GM12878 (cell line): ENCODE data around the gene SOBP. TPM values are rescaled to one million over a fixed set of nuclear protein-coding genes. Genes with fewer than 3 reads are reported as not detected.

Experiments used
- ATAC-seq: fragments of 200-7000 bp; cut with Tn5 transposase; 3 replicates; pipeline ENCODE4 v1.9.1; 2020; ENCODE audit warnings: mild to moderate bottlenecking, moderate library complexity
- BruUV-seq: library from RNA; stranded (reverse); fragments of 400-500 nt; replicated peaks from 2 replicates; lab custom pipeline; 2021; lab: Mats Ljungman, UMichigan
- CTCF ChIA-PET: fragments of 300-600 bp; sonication (Branson Sonifier 250); formaldehyde crosslinking; extraction: SDS; loops from one replicate; lab custom pipeline; 2021; ENCODE audit warnings: inconsistent platforms; lab: Yijun Ruan, JAX
- POLR2A ChIA-PET: fragments of 350-600 bp; formaldehyde crosslinking; extraction: SDS; loops from one replicate; lab custom pipeline; 2021; ENCODE audit warnings: inconsistent platforms; lab: Charles Lee
- RAD21 ChIA-PET: fragments of 300-600 bp; sonication (Branson Sonifier 250); formaldehyde crosslinking; loops from one replicate; lab custom pipeline; 2023; ENCODE audit warnings: antibody characterized with exemption; ENCODE audit not compliant: unreplicated experiment; lab: Charles Lee
- SMC1A ChIA-PET: fragments of 300-600 bp; sonication (Branson Sonifier 250); formaldehyde crosslinking; loops from one replicate; lab custom pipeline; 2023; ENCODE audit not compliant: unreplicated experiment, uncharacterized antibody; lab: Charles Lee
- DNase-seq: peaks from one replicate; pipeline ENCODE4 v3.0.0-alpha.2; 2011; ENCODE audit warnings: low read depth, low spot score
- FAIRE-seq: peaks from 3 replicates; lab custom pipeline; 2011; peaks lifted over from hg19 to GRCh38; lab: Jason Lieb, UNC
- H2AFZ ChIP-seq: 2 replicates; pipeline ENCODE4 v1.6.0; 2011; ENCODE audit warnings: low read depth, low read length, control low read depth; ENCODE audit not compliant: control insufficient read depth
- H3K27ac ChIP-seq: 2 replicates; pipeline ENCODE4 v1.5.1; 2011; ENCODE audit warnings: control low read depth; ENCODE audit not compliant: control insufficient read depth, insufficient read depth
- H3K27me3 ChIP-seq, 2 experiments: replicated peaks in 1 of 2; 2 replicates each; pipeline versions ENCODE4 v1.6.0 to v1.6.1; 2011; ENCODE audit warnings: low read length in 1 of 2; ENCODE audit not compliant: control insufficient read depth in 2 of 2, insufficient read depth in 2 of 2
- H3K36me3 ChIP-seq, 2 experiments: 2 replicates each; pipeline ENCODE4 v1.5.1; 2011; ENCODE audit warnings: low read length in 1 of 2; ENCODE audit not compliant: control insufficient read depth in 2 of 2, insufficient read depth in 2 of 2
- H3K4me1 ChIP-seq: 2 replicates; pipeline ENCODE4 v1.6.1; 2011; ENCODE audit warnings: mild to moderate bottlenecking, low read length, moderate library complexity, mixed read lengths; ENCODE audit not compliant: control insufficient read depth, insufficient read depth
- H3K4me2 ChIP-seq: 2 replicates; pipeline ENCODE4 v1.6.0; 2011; ENCODE audit warnings: control low read depth; ENCODE audit not compliant: control insufficient read depth, insufficient read depth
- H3K4me3 ChIP-seq: fragments of 200-600 bp; sonication (generic); 2 replicates; pipeline ENCODE4 v1.5.1; 2016
- H3K79me2 ChIP-seq: 2 replicates; pipeline ENCODE4 v1.6.0; 2011; ENCODE audit warnings: low read length; ENCODE audit not compliant: control insufficient read depth, insufficient read depth
- H3K9ac ChIP-seq: 2 replicates; pipeline ENCODE4 v1.8.0; 2011; ENCODE audit warnings: low read length, control low read depth, mixed read lengths; ENCODE audit not compliant: control insufficient read depth, insufficient read depth
- H3K9me3 ChIP-seq: replicated peaks from 3 replicates; pipeline ENCODE4 v1.5.1; 2011; ENCODE audit warnings: mild to moderate bottlenecking, low read length; ENCODE audit not compliant: control insufficient read depth, insufficient read depth
- H4K20me1 ChIP-seq: 2 replicates; pipeline ENCODE4 v1.6.0; 2011; ENCODE audit not compliant: control insufficient read depth, insufficient read depth
- IRF4 ChIP-seq: IDR thresholded peaks from 2 replicates; pipeline ENCODE4 v1.6.1; 2011; ENCODE audit warnings: low read depth, low read length
- KDM1A ChIP-seq: fragments of 200-600 bp; sonication (generic); IDR thresholded peaks from 2 replicates; pipeline ENCODE4 v1.6.1; 2016; ENCODE audit warnings: borderline replicate concordance
- LARP7 ChIP-seq: fragments of 450-650 bp; IDR thresholded peaks from 2 replicates; pipeline ENCODE4 v1.6.1; 2017; ENCODE audit warnings: mild to moderate bottlenecking
- NR2C1 ChIP-seq: fragments of 450-650 bp; IDR thresholded peaks from 2 replicates; pipeline ENCODE4 v1.6.1; 2017; ENCODE audit warnings: antibody characterized with exemption, mild to moderate bottlenecking, moderate library complexity
- NR2C2 ChIP-seq: IDR thresholded peaks from 2 replicates; pipeline ENCODE4 v1.6.1; 2011; ENCODE audit warnings: borderline replicate concordance, low read depth; ENCODE audit not compliant: control insufficient read depth, insufficient read length
- PAX5 ChIP-seq: IDR thresholded peaks from 2 replicates; pipeline ENCODE4 v1.6.1; 2011; ENCODE audit warnings: low read depth, low read length, borderline replicate concordance
- ZNF24 ChIP-seq: fragments of 450-650 bp; IDR thresholded peaks from 2 replicates; pipeline ENCODE4 v1.6.1; 2017; ENCODE audit warnings: antibody characterized with exemption, mild to moderate bottlenecking
- WGBS: methylation state at CpG from one replicate; pipeline ENCODE4 v1.1.6; 2016; ENCODE audit warnings: low lambda C conversion rate; ENCODE audit not compliant: insufficient replicate concordance, insufficient coverage; ENCODE audit errors: missing lambda C conversion rate; 5-methylcytosine and 5-hydroxymethylcytosine counted together
- in situ Hi-C: fragments of 300-500 bp; cut with MboI; formaldehyde crosslinking; loops from 9 replicates; pipeline ENCODE4 v1.14.3; 2018; ENCODE audit warnings: mixed read lengths
- intact Hi-C: fragments of 100-400 bp; cut with micrococcal nuclease; formaldehyde crosslinking; loops from one replicate; pipeline ENCODE4 v1.14.2; 2022; ENCODE audit not compliant: unreplicated experiment
- polyA plus RNA-seq, 11 experiments: library from polyadenylated mRNA; depleted of rRNA in 4 of 11; unstranded in 6 of 11; stranded (reverse) in 5 of 11; fragments of >200 nt; fragmentation: Nextera tagmentation in 4 of 11; fragmentation: Illumina TruSeq in 1 of 11; extraction: Ambion mirVana in 4 of 11; extraction: Trizol in 1 of 11; gene quantifications; 1 replicate in 1 of 11; 2 replicates in 10 of 11; pipeline versions ENCODE4 v1.2.1 to v1.2.3, GENCODE V29; 2011 to 2016; ENCODE audit warnings: inconsistent platforms in 2 of 11, missing spikeins in 2 of 11, low read depth in 1 of 11
- total RNA-seq, 4 experiments: library from RNA; depleted of rRNA in 3 of 4; stranded (reverse); fragments of >200 nt in 3 of 4; fragmentation: Illumina TruSeq in 1 of 4; extraction: Trizol in 1 of 4; gene quantifications; 2 replicates each; pipeline versions ENCODE4 v1.2.1 to v1.2.3, GENCODE V29; 2013 to 2021
- TF ChIP-seq, protein P1 (sequence below): IDR thresholded peaks from 2 replicates; pipeline ENCODE4 v1.6.1; 2011; ENCODE audit warnings: mild to moderate bottlenecking, low read depth, low read length, moderate library complexity; ENCODE audit not compliant: insufficient replicate concordance
- TF ChIP-seq, protein P2 (sequence below): fragments of 450-650 bp; IDR thresholded peaks from 2 replicates; pipeline ENCODE4 v1.6.1; 2016; ENCODE audit warnings: mild to moderate bottlenecking
- TF ChIP-seq, protein P3 (sequence below): fragments of 150-350 bp; IDR thresholded peaks from 2 replicates; pipeline ENCODE4 v1.6.1; 2014; ENCODE audit warnings: mild to moderate bottlenecking, low read depth, low read length

Gene SOBP
- total and polyA plus RNA-seq, 10 of the 15 experiments (the other 5 are each of a cell fraction or from before 2014, with no cell fraction given) = 0.49 to 1.9 (median 0.78) TPM

DNA sequence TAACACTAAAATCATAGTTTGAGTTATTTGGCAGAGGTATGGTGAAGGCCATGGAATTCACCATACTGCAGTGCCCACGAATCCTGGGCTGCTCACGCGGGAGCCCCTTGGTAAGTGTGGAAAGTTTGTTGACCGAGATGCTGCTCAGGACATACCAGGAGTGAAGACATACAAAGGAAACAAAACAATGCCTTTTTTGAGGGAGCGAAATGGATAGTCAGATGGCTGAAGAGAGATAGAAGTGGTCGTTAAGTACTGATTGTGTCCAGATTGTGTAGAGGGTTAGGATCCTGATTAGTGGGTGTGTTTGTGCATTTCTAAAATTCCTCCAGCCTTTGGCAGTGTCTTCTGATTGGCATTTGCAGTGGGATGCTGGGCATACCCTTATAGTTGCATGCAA is 83.0 kb downstream of the SOBP start:
- in situ Hi-C loops = no loop called here
- Histone ChIP-seq H3K36me3 (no peaks in the 10 kb centered on the region), H3K4me3 (no peak overlapping the region), H3K27me3 (no peaks in the 10 kb centered on the region; a peak in 4 of 4 replicates), H3K9ac (no peak overlapping the region), H3K27ac (no peak overlapping the region), H2AFZ (no peak overlapping the region), H3K4me1 (no peaks in the 10 kb centered on the region), H4K20me1 (no peaks in the 10 kb centered on the region), H3K9me3 (no peaks in the 10 kb centered on the region), H3K4me2 (no peak overlapping the region), H3K79me2 (no peaks in the 10 kb centered on the region)
- WGBS = 44% methylated on average over 6 of the region's 6 CpGs
- SMC1A ChIA-PET = interaction anchor here (1.2 kb wide), 1 partner anchor 9 kb away, joined by 3 read pairs; no protein-coding TSS in a partner anchor
- TF ChIP-seq, protein P1, sequence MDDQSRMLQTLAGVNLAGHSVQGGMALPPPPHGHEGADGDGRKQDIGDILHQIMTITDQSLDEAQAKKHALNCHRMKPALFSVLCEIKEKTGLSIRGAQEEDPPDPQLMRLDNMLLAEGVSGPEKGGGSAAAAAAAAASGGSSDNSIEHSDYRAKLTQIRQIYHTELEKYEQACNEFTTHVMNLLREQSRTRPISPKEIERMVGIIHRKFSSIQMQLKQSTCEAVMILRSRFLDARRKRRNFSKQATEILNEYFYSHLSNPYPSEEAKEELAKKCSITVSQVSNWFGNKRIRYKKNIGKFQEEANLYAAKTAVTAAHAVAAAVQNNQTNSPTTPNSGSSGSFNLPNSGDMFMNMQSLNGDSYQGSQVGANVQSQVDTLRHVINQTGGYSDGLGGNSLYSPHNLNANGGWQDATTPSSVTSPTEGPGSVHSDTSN = no peak
- TF ChIP-seq, protein P2, sequence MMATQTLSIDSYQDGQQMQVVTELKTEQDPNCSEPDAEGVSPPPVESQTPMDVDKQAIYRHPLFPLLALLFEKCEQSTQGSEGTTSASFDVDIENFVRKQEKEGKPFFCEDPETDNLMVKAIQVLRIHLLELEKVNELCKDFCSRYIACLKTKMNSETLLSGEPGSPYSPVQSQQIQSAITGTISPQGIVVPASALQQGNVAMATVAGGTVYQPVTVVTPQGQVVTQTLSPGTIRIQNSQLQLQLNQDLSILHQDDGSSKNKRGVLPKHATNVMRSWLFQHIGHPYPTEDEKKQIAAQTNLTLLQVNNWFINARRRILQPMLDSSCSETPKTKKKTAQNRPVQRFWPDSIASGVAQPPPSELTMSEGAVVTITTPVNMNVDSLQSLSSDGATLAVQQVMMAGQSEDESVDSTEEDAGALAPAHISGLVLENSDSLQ = no peak
- TF ChIP-seq, protein P3, sequence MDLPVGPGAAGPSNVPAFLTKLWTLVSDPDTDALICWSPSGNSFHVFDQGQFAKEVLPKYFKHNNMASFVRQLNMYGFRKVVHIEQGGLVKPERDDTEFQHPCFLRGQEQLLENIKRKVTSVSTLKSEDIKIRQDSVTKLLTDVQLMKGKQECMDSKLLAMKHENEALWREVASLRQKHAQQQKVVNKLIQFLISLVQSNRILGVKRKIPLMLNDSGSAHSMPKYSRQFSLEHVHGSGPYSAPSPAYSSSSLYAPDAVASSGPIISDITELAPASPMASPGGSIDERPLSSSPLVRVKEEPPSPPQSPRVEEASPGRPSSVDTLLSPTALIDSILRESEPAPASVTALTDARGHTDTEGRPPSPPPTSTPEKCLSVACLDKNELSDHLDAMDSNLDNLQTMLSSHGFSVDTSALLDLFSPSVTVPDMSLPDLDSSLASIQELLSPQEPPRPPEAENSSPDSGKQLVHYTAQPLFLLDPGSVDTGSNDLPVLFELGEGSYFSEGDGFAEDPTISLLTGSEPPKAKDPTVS = no peak
- TF ChIP-seq NR2C1 (no peak), ZNF24 (no peak), PAX5 (no peak), NR2C2 (no peak), IRF4 (no peak), LARP7 (no peak), KDM1A (no peak)
- POLR2A ChIA-PET = no interaction called here
- FAIRE-seq (no peak), DNase-seq (no peak), ATAC-seq (no peak)
- CTCF ChIA-PET = interaction anchor here (0.6 kb wide), 1 partner anchor 29 kb away, joined by 3 read pairs; no protein-coding TSS in a partner anchor
- intact Hi-C loops = no loop called here
- BruUV-seq = no TSS peak
- RAD21 ChIA-PET = no interaction called here
